ENCODE results near the gene TMEM190.

Gene TMEM190

DNA sequence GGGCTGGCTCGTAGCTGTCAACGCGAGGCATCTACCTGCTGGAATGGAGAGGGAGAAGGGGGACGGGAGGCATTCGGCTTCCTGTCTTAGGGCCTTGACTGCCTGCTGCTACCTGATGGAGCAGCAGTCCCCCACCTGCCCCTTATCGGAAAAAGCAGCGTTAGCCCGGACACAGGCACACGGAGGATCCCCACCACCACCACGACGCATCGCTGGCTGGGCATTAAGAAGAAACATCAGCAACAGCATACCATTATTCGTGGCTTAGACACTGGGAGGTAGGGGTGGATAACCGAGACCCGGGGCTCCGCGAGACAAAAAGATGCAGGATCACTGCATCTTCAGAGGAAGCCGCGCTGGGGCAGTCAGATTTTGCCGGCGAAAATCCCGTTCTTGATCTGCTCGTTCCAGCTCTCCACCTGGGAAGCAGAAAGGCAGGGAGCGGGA lies 23.2 kb upstream of the TMEM190 start:
- TF ChIP-seq RAD21 (IDR thresholded peaks at IDR 0.05; ENCODE audit: low read depth): no peak
- TF ChIP-seq NFIC (IDR thresholded peaks at IDR 0.05): no peak
- TF ChIP-seq EGR1 (IDR thresholded peaks at IDR 0.05): no peak
- TF ChIP-seq TAF1 (IDR thresholded peaks at IDR 0.05; ENCODE audit: low read depth): no peak
- no peak for TF ChIP-seq YY1 (IDR thresholded peaks at IDR 0.05; ENCODE audit: low read depth)
- TF ChIP-seq CEBPB (IDR thresholded peaks at IDR 0.05): no peak
- no peak for TF ChIP-seq FOXM1 (IDR thresholded peaks at IDR 0.05; ENCODE audit: borderline replicate concordance, low read depth)
- TF ChIP-seq, protein P1, sequence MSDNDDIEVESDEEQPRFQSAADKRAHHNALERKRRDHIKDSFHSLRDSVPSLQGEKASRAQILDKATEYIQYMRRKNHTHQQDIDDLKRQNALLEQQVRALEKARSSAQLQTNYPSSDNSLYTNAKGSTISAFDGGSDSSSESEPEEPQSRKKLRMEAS (IDR thresholded peaks at IDR 0.05): no peak
- TF ChIP-seq, protein P2, sequence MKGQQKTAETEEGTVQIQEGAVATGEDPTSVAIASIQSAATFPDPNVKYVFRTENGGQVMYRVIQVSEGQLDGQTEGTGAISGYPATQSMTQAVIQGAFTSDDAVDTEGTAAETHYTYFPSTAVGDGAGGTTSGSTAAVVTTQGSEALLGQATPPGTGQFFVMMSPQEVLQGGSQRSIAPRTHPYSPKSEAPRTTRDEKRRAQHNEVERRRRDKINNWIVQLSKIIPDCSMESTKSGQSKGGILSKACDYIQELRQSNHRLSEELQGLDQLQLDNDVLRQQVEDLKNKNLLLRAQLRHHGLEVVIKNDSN (IDR thresholded peaks at IDR 0.05): no peak
- TF ChIP-seq TCF12 (IDR thresholded peaks at IDR 0.05; ENCODE audit: low read depth): no peak
- TF ChIP-seq CREB1 (IDR thresholded peaks at IDR 0.05; ENCODE audit: low read depth): no peak
- TF ChIP-seq ZBTB7A (IDR thresholded peaks at IDR 0.05; ENCODE audit: low read depth): no peak
- no peak for TF ChIP-seq TEAD4 (IDR thresholded peaks at IDR 0.05)
- no peak for TF ChIP-seq EP300 (IDR thresholded peaks at IDR 0.05; ENCODE audit: borderline replicate concordance)
- TF ChIP-seq, protein P3, sequence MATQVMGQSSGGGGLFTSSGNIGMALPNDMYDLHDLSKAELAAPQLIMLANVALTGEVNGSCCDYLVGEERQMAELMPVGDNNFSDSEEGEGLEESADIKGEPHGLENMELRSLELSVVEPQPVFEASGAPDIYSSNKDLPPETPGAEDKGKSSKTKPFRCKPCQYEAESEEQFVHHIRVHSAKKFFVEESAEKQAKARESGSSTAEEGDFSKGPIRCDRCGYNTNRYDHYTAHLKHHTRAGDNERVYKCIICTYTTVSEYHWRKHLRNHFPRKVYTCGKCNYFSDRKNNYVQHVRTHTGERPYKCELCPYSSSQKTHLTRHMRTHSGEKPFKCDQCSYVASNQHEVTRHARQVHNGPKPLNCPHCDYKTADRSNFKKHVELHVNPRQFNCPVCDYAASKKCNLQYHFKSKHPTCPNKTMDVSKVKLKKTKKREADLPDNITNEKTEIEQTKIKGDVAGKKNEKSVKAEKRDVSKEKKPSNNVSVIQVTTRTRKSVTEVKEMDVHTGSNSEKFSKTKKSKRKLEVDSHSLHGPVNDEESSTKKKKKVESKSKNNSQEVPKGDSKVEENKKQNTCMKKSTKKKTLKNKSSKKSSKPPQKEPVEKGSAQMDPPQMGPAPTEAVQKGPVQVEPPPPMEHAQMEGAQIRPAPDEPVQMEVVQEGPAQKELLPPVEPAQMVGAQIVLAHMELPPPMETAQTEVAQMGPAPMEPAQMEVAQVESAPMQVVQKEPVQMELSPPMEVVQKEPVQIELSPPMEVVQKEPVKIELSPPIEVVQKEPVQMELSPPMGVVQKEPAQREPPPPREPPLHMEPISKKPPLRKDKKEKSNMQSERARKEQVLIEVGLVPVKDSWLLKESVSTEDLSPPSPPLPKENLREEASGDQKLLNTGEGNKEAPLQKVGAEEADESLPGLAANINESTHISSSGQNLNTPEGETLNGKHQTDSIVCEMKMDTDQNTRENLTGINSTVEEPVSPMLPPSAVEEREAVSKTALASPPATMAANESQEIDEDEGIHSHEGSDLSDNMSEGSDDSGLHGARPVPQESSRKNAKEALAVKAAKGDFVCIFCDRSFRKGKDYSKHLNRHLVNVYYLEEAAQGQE (IDR thresholded peaks at IDR 0.05; ENCODE audit: low read depth): no peak

DNA sequence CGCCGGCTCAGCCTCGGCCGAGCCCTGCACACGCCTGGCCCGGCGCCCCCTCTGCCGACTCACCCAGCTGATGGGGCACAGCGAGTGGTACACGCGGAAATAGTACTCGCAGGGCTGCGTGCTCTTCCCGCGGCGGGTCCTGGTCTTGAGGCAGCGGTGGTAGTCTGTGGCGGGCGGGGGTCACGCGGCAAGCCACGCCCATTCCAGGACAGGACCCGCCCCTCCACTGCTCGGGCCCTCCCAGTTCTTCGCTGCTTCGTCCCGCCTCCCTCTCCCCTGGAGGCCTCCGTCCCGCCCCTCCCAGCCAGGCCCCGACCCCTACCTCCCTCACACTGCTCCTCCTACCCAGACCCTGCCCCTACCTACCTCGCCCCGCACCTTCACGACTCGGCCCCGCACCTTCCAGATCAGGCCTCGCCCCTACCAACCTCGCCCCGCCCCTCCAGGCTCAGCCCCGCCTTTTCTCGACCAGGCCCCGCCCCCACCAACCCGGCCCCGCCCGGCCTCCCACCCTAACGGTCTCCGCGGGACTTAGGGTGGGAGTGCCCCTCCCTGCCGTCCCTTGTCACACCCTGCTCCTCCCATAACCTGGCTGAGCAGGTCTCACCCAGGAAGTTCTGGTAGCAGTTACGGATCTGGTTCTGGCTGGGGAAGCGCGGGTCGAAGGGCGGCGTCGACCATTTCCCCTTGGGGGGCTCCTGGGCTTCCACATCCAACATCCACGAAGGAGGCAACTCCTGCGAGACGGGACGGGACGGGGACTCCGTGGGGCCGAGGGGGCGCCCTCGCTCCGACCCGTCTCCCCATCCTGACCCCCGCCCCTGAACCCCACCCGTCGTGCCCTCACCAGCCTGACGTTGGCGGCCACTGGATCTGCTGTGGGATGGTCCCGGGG lies 22.6 kb upstream of the TMEM190 start:
- 0 out of 2 replicates have a peak, but pooled peaks have one; percentile 17 for TF ChIP-seq ZBTB7A (IDR thresholded peaks at IDR 0.05; ENCODE audit: low read depth)
- no peak for TF ChIP-seq EGR1 (IDR thresholded peaks at IDR 0.05)
- TF ChIP-seq TEAD4 (IDR thresholded peaks at IDR 0.05): no peak
- no peak for TF ChIP-seq CEBPB (IDR thresholded peaks at IDR 0.05)

DNA sequence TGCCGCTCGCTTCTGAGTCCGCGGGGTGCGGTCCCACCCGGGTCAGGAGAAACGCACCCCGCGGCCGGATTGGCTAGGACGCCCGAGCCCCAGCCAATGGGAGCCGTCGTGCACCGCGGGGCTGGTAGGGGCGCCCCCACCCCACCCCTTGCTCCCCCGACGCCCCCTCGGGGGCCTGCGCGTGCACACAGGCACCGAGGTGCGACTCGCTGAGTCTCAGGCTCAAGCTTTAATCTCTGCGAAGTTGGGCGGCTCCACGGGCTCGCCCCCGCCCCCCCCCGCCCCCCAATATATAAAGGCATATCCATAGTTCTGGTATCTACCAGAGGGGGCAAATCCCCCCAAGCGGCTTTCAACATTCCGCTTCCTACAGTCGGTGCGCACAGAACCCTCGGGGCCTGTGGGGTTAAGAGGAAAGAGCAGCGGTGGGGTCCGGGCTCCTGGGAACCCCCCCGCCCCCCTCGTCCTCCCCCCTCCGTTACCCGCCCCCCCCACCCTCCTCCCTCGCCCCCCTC lies 21.9 kb upstream of the TMEM190 start, which contains the start of gene COX6B2:
TSS of gene COX6B2 (minus strand) at position 22 of the 515 bp plus-strand sequence. CDS start 198 bp downstream, outside the sequence.
- TF ChIP-seq CREB1 (IDR thresholded peaks at IDR 0.05; ENCODE audit: low read depth) (no peak), NFIC (IDR thresholded peaks at IDR 0.05) (no peak), EGR1 (IDR thresholded peaks at IDR 0.05) (no peak), FOXM1 (IDR thresholded peaks at IDR 0.05; ENCODE audit: borderline replicate concordance, low read depth) (no peak), TCF12 (IDR thresholded peaks at IDR 0.05; ENCODE audit: low read depth) (no peak), CEBPB (IDR thresholded peaks at IDR 0.05) (no peak), RAD21 (IDR thresholded peaks at IDR 0.05; ENCODE audit: low read depth) (no peak), YY1 (IDR thresholded peaks at IDR 0.05; ENCODE audit: low read depth) (no peak)
- TF ChIP-seq, protein P3 (IDR thresholded peaks at IDR 0.05; ENCODE audit: low read depth): no peak
- TF ChIP-seq, protein P2 (IDR thresholded peaks at IDR 0.05): no peak

DNA sequence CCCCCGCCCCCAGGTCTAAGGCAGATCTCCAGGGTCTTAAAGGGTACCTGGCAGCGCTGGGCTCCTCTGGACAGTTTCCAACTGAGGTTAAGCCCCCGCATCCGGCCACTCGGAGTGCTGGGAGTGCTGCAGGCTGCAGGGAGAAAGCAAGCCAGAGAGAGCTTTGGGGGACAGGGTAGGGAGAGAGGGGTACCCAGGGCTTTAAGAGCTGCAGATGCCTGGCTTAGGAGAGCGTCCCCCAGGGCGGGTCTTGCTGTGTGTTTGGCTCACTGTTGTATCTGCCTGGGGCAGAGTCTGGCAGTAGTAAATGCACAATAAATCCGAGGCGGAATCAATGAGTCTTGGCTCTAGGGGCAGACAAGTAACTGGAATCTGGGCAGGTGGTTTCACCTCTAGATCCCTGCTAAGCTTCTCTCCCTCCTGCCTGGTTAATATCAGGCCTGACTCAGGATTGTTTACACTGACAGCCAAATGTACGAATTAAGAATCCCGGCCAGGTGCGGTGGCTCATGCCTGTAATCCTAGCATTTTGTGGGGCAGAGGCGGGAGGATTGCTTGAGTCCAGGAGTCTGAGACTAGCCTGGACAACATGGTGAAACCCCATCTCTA lies 21.3 kb upstream of the TMEM190 start:
- TF ChIP-seq, protein P3 (IDR thresholded peaks at IDR 0.05; ENCODE audit: low read depth): no peak
- no peak for TF ChIP-seq EP300 (IDR thresholded peaks at IDR 0.05; ENCODE audit: borderline replicate concordance)
- TF ChIP-seq NFIC (IDR thresholded peaks at IDR 0.05): 0 out of 2 replicates have a peak, but pooled peaks have one; percentile 7
- TF ChIP-seq TAF1 (IDR thresholded peaks at IDR 0.05; ENCODE audit: low read depth): no peak
- no peak for TF ChIP-seq YY1 (IDR thresholded peaks at IDR 0.05; ENCODE audit: low read depth)
- TF ChIP-seq CEBPB (IDR thresholded peaks at IDR 0.05): no peak
- TF ChIP-seq FOXM1 (IDR thresholded peaks at IDR 0.05; ENCODE audit: borderline replicate concordance, low read depth): no peak
- TF ChIP-seq, protein P1 (IDR thresholded peaks at IDR 0.05): no peak

Measured in Ishikawa (cell line).